Neural cell (in vitro differentiated cells): Measurements from ENCODE around the gene PSMB7. TPM values are rescaled to one million over a fixed set of nuclear protein-coding genes. Genes with fewer than 3 reads are reported as not detected.

Experiments used
- H2AFZ ChIP-seq: fragments of 200-600, 300-800 bp; sonication (generic), shearing (Covaris generic); 2 replicates; pipeline ENCODE4 v1.6.0; 2014; ENCODE audit warnings: low read depth, mild to moderate bottlenecking, antibody characterized with exemption, low read length, moderate library complexity
- H3F3A ChIP-seq: fragments of 200-600 bp; shearing (Covaris generic); 2 replicates; pipeline ENCODE4 v1.6.1; 2016; ENCODE audit warnings: mild to moderate bottlenecking, moderate library complexity, mixed read lengths, antibody characterized with exemption, low read length; ENCODE audit not compliant: insufficient read depth, poor library complexity, severe bottlenecking
- H3K27ac ChIP-seq: fragments of 200-600, 300-800 bp; sonication (generic), shearing (Covaris generic); 2 replicates; pipeline ENCODE4 v1.5.1; 2014; ENCODE audit warnings: mild to moderate bottlenecking, low read length, moderate library complexity
- H3K27me3 ChIP-seq: fragments of 300-800, 200-600 bp; sonication (generic), shearing (Covaris generic); 2 replicates; pipeline ENCODE4 v1.6.0; 2014; ENCODE audit warnings: mild to moderate bottlenecking, low read depth, low read length, moderate library complexity; ENCODE audit not compliant: insufficient read depth
- H3K36me3 ChIP-seq: fragments of 300-800, 200-600 bp; sonication (generic), shearing (Covaris generic); 2 replicates; pipeline ENCODE4 v1.5.1; 2014; ENCODE audit warnings: mild to moderate bottlenecking, antibody characterized with exemption, low read length, moderate library complexity; ENCODE audit not compliant: insufficient read depth
- H3K4me2 ChIP-seq: fragments of 300-800, 200-600 bp; sonication (generic), shearing (Covaris generic); 2 replicates; pipeline ENCODE4 v1.6.0; 2014; ENCODE audit warnings: mild to moderate bottlenecking, low read length
- H3K4me3 ChIP-seq: fragments of 300-800, 200-600 bp; sonication (generic), shearing (Covaris generic); 2 replicates; pipeline ENCODE4 v1.5.1; 2014; ENCODE audit warnings: mild to moderate bottlenecking, low read length, moderate library complexity
- H3K79me2 ChIP-seq: fragments of 200-600 bp; shearing (Covaris generic); replicated peaks from 2 replicates; pipeline ENCODE4 v1.6.0; 2014; ENCODE audit warnings: mild to moderate bottlenecking, low read length, moderate library complexity; ENCODE audit not compliant: insufficient read depth
- H3K9ac ChIP-seq: fragments of 300-800, 200-600 bp; sonication (generic), shearing (Covaris generic); 2 replicates; pipeline ENCODE4 v1.6.1; 2016; ENCODE audit warnings: mild to moderate bottlenecking, low read length, mixed read lengths
- H3K9me2 ChIP-seq: fragments of 200-600 bp; shearing (Covaris generic); 2 replicates; pipeline ENCODE4 v1.6.1; 2016; ENCODE audit warnings: mild to moderate bottlenecking, low read length, mixed read lengths; ENCODE audit not compliant: insufficient read depth
- H3K9me3 ChIP-seq: fragments of 200-600, 300-800 bp; sonication (generic), shearing (Covaris generic); 2 replicates; pipeline ENCODE4 v1.6.1; 2016; ENCODE audit warnings: mild to moderate bottlenecking, mixed run types, low read length, moderate library complexity, mixed read lengths
- H4K20me1 ChIP-seq: fragments of 200-600 bp; shearing (Covaris generic); 2 replicates; pipeline ENCODE4 v1.6.1; 2016; ENCODE audit warnings: mild to moderate bottlenecking, mixed run types; ENCODE audit not compliant: insufficient read depth
- CTCF ChIP-seq: fragments of 450-650 bp; IDR thresholded peaks from 2 replicates; pipeline ENCODE4 v1.5.1; 2014; ENCODE audit warnings: antibody characterized with exemption, mild to moderate bottlenecking, moderate library complexity; ENCODE audit not compliant: poor library complexity, severe bottlenecking
- EP300 ChIP-seq: fragments of 450-650 bp; conservative IDR thresholded peaks from 2 replicates; pipeline ENCODE4 v1.6.1; 2014; ENCODE audit warnings: antibody characterized with exemption, mild to moderate bottlenecking, moderate library complexity; ENCODE audit not compliant: poor library complexity, severe bottlenecking
- EZH2 ChIP-seq: fragments of 200-600, 300-800 bp; shearing (Covaris generic), sonication (generic); IDR thresholded peaks from 2 replicates; pipeline ENCODE4 v1.6.1; 2014; ENCODE audit warnings: antibody characterized with exemption, low read length, borderline replicate concordance, mild to moderate bottlenecking; ENCODE audit not compliant: insufficient read depth, poor library complexity, severe bottlenecking
- MXI1 ChIP-seq: fragments of 450-650 bp; conservative IDR thresholded peaks from 2 replicates; pipeline ENCODE4 v1.6.1; 2014; ENCODE audit warnings: antibody characterized with exemption, mild to moderate bottlenecking; ENCODE audit not compliant: poor library complexity, severe bottlenecking
- POLR2AphosphoS5 ChIP-seq: IDR thresholded peaks from 2 replicates; pipeline ENCODE4 v1.6.1; 2012
- RAD21 ChIP-seq: fragments of 450-650 bp; conservative IDR thresholded peaks from 2 replicates; pipeline ENCODE4 v1.6.1; 2014; ENCODE audit warnings: antibody characterized with exemption, mild to moderate bottlenecking, moderate library complexity
- REST ChIP-seq: IDR thresholded peaks from 2 replicates; pipeline ENCODE4 v1.6.1; 2012; ENCODE audit warnings: borderline replicate concordance
- SMC3 ChIP-seq: fragments of 450-650 bp; conservative IDR thresholded peaks from 2 replicates; pipeline ENCODE4 v1.6.1; 2014; ENCODE audit warnings: antibody characterized with exemption, mild to moderate bottlenecking, moderate library complexity; ENCODE audit not compliant: poor library complexity
- TAF1 ChIP-seq: IDR thresholded peaks from 2 replicates; pipeline ENCODE4 v1.6.1; 2012; ENCODE audit warnings: low read depth
- polyA plus RNA-seq: library from polyadenylated mRNA; depleted of rRNA; stranded (reverse); fragments of >200 nt; gene quantifications from 2 replicates; pipeline ENCODE4 v1.2.3, GENCODE V29; 2014

Gene PSMB7
- polyA plus RNA-seq, 1 donor from 2014 or later: 363 TPM

- Histone ChIP-seq H3K27me3 (no peaks in the 10 kb centered on the region), H3K4me2 (no peak overlapping the region), H4K20me1 (no peaks in the 10 kb centered on the region), H3K36me3 (no peaks in the 10 kb centered on the region), H3F3A (no peaks in the 10 kb centered on the region), H3K9me2 (no peaks in the 10 kb centered on the region), H3K4me3 (no peak overlapping the region), H2AFZ (no peak overlapping the region), H3K27ac (no peak overlapping the region), H3K9me3 (no peaks in the 10 kb centered on the region), H3K79me2 (peaks cover 3% of the 10 kb centered on the region), H3K9ac (no peak overlapping the region)
- TF ChIP-seq SMC3 (no peak), EP300 (no peak), RAD21 (no peak), CTCF (no peak), REST (no peak), MXI1 (no peak), TAF1 (no peak), EZH2 (no peak), POLR2AphosphoS5 (no peak)
These were observed 48.6 kb downstream of the PSMB7 start for GRCh38 chr9:124366476-124367220.

- H3K4me2 ChIP-seq: no peak overlapping the region
- no peak overlapping the region for H3K27ac ChIP-seq
- H3K4me3 ChIP-seq: no peak overlapping the region
- no peaks in the 10 kb centered on the region for H3K9me2 ChIP-seq
- no peaks in the 10 kb centered on the region for H3F3A ChIP-seq
- H3K27me3 ChIP-seq: no peaks in the 10 kb centered on the region
- no peaks in the 10 kb centered on the region for H4K20me1 ChIP-seq
- H3K9ac ChIP-seq: no peak overlapping the region
- peaks cover 3% of the 10 kb centered on the region for H3K79me2 ChIP-seq
- no peak overlapping the region for H2AFZ ChIP-seq
- no peaks in the 10 kb centered on the region for H3K9me3 ChIP-seq
- no peaks in the 10 kb centered on the region for H3K36me3 ChIP-seq
- no peak for TF ChIP-seq RAD21
- no peak for TF ChIP-seq EP300
- no peak for TF ChIP-seq CTCF
- TF ChIP-seq REST: no peak
- no peak for TF ChIP-seq EZH2
- no peak for TF ChIP-seq SMC3
- TF ChIP-seq MXI1: no peak
- no peak for TF ChIP-seq TAF1
- TF ChIP-seq POLR2AphosphoS5: no peak
These were observed 50.2 kb downstream of the PSMB7 start for GRCh38 chr9:124365036-124365435.
